Mammary epithelial cell (primary cell): ENCODE results near the gene OR9A4.

Source experiments
- CTCF ChIP-seq, 2 donors: IDR thresholded peaks in 1 of 2; conservative IDR thresholded peaks in 1 of 2; 2 replicates each; pipeline ENCODE4 v1.5.1; 2011 to 2012; ENCODE audit warnings: inconsistent platforms in 2 of 2, low read length in 2 of 2, mild to moderate bottlenecking in 2 of 2, control low read depth in 1 of 2, low read depth in 1 of 2; ENCODE audit not compliant: insufficient read depth in 1 of 2; ENCODE audit errors: extremely low read depth in 1 of 2
- EZH2 ChIP-seq: IDR thresholded peaks from 2 replicates; pipeline ENCODE4 v1.6.1; 2012; ENCODE audit warnings: low read length, inconsistent platforms, borderline replicate concordance

GRCh38 chr7:141941075-141941474 is 24.9 kb downstream of the OR9A4 start:
- no peak for TF ChIP-seq CTCF (conservative IDR thresholded peaks at IDR 0.05 in 1 of 2, IDR thresholded peaks at IDR 0.05 in 1 of 2; ENCODE audit: extremely low read depth in 1 of 2, insufficient read depth in 1 of 2, low read depth in 1 of 2, low read length in 2 of 2)
- TF ChIP-seq EZH2 = no peak
